WTC11 (cell line): Measurements from ENCODE around the gene PEX10. TPM values are rescaled to one million over a fixed set of nuclear protein-coding genes. Genes with fewer than 3 reads are reported as not detected.

Source experiments
- ATAC-seq: fragments of 200-7000 bp; cut with Tn5 transposase; 2 replicates; pipeline ENCODE4 v1.10.0; 2021; ENCODE audit warnings: mild to moderate bottlenecking, moderate library complexity
- CTCF ChIA-PET: fragments of 300-600 bp; sonication (Branson Sonifier 250); formaldehyde crosslinking; loops from one replicate; lab custom pipeline; 2021; ENCODE audit warnings: antibody characterized with exemption; lab: Charles Lee
- POLR2A ChIA-PET: fragments of 350-600 bp; sonication (Branson Sonifier 250); formaldehyde crosslinking; loops from one replicate; lab custom pipeline; 2021; ENCODE audit warnings: antibody characterized with exemption; lab: Charles Lee
- DNase-seq: peaks from one replicate; pipeline ENCODE4 v3.0.0; 2021; ENCODE audit warnings: low spot score
- H3K27ac Mint-ChIP-seq: 2 replicates; pipeline ENCODE4 v1.8.0; 2021; ENCODE audit warnings: mixed read lengths
- H3K27me3 Mint-ChIP-seq: 2 replicates; pipeline ENCODE4 v1.8.0; 2021; ENCODE audit warnings: low read depth, mild to moderate bottlenecking, moderate library complexity, mixed read lengths
- H3K36me3 Mint-ChIP-seq: 2 replicates; pipeline ENCODE4 v1.8.0; 2021; ENCODE audit warnings: mixed read lengths
- H3K4me1 Mint-ChIP-seq: 2 replicates; pipeline ENCODE4 v1.8.0; 2022; ENCODE audit warnings: mixed read lengths
- H3K4me3 Mint-ChIP-seq: 2 replicates; pipeline ENCODE4 v1.8.0; 2021; ENCODE audit warnings: mild to moderate bottlenecking, moderate library complexity, mixed read lengths
- H3K9me3 Mint-ChIP-seq: 2 replicates; pipeline ENCODE4 v1.8.0; 2021; ENCODE audit warnings: mixed read lengths
- EMX1 ChIP-seq: fragments of 250-450 bp; sonication (Bioruptor Pico); IDR thresholded peaks from 2 replicates; pipeline ENCODE4 v1.8.0; 2021; ENCODE audit warnings: mild to moderate bottlenecking
- FOXJ3 ChIP-seq: sonication (generic); formaldehyde crosslinking; IDR thresholded peaks from 2 replicates; pipeline ENCODE4 v1.9.0; 2021; ENCODE audit warnings: missing genetic modification reagents, mild to moderate bottlenecking, borderline replicate concordance
- HMGA2 ChIP-seq: fragments of 250-450 bp; sonication (Bioruptor Pico); IDR thresholded peaks from 2 replicates; pipeline ENCODE4 v1.4.0; 2021; ENCODE audit warnings: mild to moderate bottlenecking, moderate library complexity
- JAZF1 ChIP-seq: fragments of 250-450 bp; sonication (Bioruptor Pico); IDR thresholded peaks from 2 replicates; pipeline ENCODE4 v1.9.0; 2021; ENCODE audit warnings: moderate library complexity, mild to moderate bottlenecking, inconsistent platforms
- SMAD3 ChIP-seq: sonication (generic); formaldehyde crosslinking; IDR thresholded peaks from 2 replicates; pipeline ENCODE4 v1.8.0; 2022; ENCODE audit warnings: missing genetic modification reagents, mild to moderate bottlenecking, borderline replicate concordance
- ZNF219 ChIP-seq: sonication (generic); formaldehyde crosslinking; IDR thresholded peaks from 2 replicates; pipeline ENCODE4 v1.8.0; 2023; ENCODE audit warnings: missing genetic modification reagents, mild to moderate bottlenecking, borderline replicate concordance
- total RNA-seq: library from RNA; stranded (reverse); gene quantifications from 3 replicates; pipeline ENCODE4 v1.2.3, GENCODE V29; 2021
- TF ChIP-seq, protein P1 (sequence below): sonication (generic); formaldehyde crosslinking; IDR thresholded peaks from 2 replicates; pipeline ENCODE4 v1.8.1; 2023; ENCODE audit warnings: mild to moderate bottlenecking, missing genetic modification reagents, borderline replicate concordance
- TF ChIP-seq, protein P2 (sequence below): sonication (generic); formaldehyde crosslinking; IDR thresholded peaks from 2 replicates; pipeline ENCODE4 v1.8.0; 2022; ENCODE audit warnings: mild to moderate bottlenecking, missing genetic modification reagents
- TF ChIP-seq, protein P3 (sequence below): sonication (generic); formaldehyde crosslinking; IDR thresholded peaks from 2 replicates; pipeline ENCODE4 v1.8.0; 2023; ENCODE audit warnings: missing genetic modification reagents, mild to moderate bottlenecking, borderline replicate concordance
- TF ChIP-seq, protein P4 (sequence below): sonication (generic); formaldehyde crosslinking; IDR thresholded peaks from 2 replicates; pipeline ENCODE4 v1.8.0; 2022; ENCODE audit warnings: missing genetic modification reagents
- TF ChIP-seq, protein P5 (sequence below): sonication (generic); formaldehyde crosslinking; IDR thresholded peaks from 2 replicates; pipeline ENCODE4 v1.8.0; 2022; ENCODE audit warnings: mild to moderate bottlenecking, missing genetic modification reagents
- TF ChIP-seq, protein P6 (sequence below): sonication (generic); formaldehyde crosslinking; IDR thresholded peaks from 2 replicates; pipeline ENCODE4 v1.8.1; 2023; ENCODE audit warnings: mild to moderate bottlenecking, moderate library complexity, missing genetic modification reagents
- TF ChIP-seq, protein P7 (sequence below): sonication (generic); formaldehyde crosslinking; IDR thresholded peaks from 2 replicates; pipeline ENCODE4 v1.8.1; 2022; ENCODE audit warnings: missing genetic modification reagents, borderline replicate concordance

Gene PEX10
- total RNA-seq, 1 experiment from 2014 or later, result 29.3 TPM

DNA sequence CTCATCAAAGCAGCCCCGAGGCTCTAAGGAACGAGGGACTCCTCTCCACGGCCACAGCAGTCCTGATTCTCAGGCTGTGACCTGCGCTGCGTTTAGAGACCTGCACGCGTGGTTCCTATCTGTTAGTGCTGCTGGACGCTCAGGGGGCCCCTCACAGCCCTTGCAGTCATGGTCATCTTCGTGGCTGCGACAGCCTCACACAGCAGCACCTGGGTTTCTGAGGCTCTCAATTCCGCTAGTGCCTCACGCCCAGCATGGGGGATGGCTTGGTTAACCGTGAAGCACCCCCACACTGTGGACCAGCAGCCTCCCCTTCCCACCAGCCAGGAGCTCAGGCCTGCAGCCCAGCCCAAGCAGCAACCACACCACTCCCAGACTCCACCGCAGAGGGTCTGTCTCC is 28.8 kb downstream of the PEX10 start:
- Mint-ChIP-seq H3K27ac (no peak overlapping the region), H3K36me3 (no peaks in the 10 kb centered on the region), H3K27me3 (no peaks in the 10 kb centered on the region), H3K9me3 (no peaks in the 10 kb centered on the region), H3K4me1 (no peaks in the 10 kb centered on the region), H3K4me3 (no peak overlapping the region)
- TF ChIP-seq HMGA2 (no peak), FOXJ3 (CRISPR knock-in tag) (no peak), SMAD3 (no peak), EMX1 (CRISPR knock-in tag) (no peak), ZNF219 (CRISPR knock-in tag) (no peak), JAZF1 (CRISPR knock-in tag) (no peak)
- TF ChIP-seq, protein P1, sequence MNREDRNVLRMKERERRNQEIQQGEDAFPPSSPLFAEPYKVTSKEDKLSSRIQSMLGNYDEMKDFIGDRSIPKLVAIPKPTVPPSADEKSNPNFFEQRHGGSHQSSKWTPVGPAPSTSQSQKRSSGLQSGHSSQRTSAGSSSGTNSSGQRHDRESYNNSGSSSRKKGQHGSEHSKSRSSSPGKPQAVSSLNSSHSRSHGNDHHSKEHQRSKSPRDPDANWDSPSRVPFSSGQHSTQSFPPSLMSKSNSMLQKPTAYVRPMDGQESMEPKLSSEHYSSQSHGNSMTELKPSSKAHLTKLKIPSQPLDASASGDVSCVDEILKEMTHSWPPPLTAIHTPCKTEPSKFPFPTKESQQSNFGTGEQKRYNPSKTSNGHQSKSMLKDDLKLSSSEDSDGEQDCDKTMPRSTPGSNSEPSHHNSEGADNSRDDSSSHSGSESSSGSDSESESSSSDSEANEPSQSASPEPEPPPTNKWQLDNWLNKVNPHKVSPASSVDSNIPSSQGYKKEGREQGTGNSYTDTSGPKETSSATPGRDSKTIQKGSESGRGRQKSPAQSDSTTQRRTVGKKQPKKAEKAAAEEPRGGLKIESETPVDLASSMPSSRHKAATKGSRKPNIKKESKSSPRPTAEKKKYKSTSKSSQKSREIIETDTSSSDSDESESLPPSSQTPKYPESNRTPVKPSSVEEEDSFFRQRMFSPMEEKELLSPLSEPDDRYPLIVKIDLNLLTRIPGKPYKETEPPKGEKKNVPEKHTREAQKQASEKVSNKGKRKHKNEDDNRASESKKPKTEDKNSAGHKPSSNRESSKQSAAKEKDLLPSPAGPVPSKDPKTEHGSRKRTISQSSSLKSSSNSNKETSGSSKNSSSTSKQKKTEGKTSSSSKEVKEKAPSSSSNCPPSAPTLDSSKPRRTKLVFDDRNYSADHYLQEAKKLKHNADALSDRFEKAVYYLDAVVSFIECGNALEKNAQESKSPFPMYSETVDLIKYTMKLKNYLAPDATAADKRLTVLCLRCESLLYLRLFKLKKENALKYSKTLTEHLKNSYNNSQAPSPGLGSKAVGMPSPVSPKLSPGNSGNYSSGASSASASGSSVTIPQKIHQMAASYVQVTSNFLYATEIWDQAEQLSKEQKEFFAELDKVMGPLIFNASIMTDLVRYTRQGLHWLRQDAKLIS, result no peak
- TF ChIP-seq, protein P2, sequence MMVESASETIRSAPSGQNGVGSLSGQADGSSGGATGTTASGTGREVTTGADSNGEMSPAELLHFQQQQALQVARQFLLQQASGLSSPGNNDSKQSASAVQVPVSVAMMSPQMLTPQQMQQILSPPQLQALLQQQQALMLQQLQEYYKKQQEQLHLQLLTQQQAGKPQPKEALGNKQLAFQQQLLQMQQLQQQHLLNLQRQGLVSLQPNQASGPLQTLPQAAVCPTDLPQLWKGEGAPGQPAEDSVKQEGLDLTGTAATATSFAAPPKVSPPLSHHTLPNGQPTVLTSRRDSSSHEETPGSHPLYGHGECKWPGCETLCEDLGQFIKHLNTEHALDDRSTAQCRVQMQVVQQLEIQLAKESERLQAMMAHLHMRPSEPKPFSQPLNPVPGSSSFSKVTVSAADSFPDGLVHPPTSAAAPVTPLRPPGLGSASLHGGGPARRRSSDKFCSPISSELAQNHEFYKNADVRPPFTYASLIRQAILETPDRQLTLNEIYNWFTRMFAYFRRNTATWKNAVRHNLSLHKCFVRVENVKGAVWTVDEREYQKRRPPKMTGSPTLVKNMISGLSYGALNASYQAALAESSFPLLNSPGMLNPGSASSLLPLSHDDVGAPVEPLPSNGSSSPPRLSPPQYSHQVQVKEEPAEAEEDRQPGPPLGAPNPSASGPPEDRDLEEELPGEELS, result no peak
- TF ChIP-seq, protein P3, sequence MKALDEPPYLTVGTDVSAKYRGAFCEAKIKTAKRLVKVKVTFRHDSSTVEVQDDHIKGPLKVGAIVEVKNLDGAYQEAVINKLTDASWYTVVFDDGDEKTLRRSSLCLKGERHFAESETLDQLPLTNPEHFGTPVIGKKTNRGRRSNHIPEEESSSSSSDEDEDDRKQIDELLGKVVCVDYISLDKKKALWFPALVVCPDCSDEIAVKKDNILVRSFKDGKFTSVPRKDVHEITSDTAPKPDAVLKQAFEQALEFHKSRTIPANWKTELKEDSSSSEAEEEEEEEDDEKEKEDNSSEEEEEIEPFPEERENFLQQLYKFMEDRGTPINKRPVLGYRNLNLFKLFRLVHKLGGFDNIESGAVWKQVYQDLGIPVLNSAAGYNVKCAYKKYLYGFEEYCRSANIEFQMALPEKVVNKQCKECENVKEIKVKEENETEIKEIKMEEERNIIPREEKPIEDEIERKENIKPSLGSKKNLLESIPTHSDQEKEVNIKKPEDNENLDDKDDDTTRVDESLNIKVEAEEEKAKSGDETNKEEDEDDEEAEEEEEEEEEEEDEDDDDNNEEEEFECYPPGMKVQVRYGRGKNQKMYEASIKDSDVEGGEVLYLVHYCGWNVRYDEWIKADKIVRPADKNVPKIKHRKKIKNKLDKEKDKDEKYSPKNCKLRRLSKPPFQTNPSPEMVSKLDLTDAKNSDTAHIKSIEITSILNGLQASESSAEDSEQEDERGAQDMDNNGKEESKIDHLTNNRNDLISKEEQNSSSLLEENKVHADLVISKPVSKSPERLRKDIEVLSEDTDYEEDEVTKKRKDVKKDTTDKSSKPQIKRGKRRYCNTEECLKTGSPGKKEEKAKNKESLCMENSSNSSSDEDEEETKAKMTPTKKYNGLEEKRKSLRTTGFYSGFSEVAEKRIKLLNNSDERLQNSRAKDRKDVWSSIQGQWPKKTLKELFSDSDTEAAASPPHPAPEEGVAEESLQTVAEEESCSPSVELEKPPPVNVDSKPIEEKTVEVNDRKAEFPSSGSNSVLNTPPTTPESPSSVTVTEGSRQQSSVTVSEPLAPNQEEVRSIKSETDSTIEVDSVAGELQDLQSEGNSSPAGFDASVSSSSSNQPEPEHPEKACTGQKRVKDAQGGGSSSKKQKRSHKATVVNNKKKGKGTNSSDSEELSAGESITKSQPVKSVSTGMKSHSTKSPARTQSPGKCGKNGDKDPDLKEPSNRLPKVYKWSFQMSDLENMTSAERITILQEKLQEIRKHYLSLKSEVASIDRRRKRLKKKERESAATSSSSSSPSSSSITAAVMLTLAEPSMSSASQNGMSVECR (CRISPR knock-in tag), result no peak
- TF ChIP-seq, protein P4, sequence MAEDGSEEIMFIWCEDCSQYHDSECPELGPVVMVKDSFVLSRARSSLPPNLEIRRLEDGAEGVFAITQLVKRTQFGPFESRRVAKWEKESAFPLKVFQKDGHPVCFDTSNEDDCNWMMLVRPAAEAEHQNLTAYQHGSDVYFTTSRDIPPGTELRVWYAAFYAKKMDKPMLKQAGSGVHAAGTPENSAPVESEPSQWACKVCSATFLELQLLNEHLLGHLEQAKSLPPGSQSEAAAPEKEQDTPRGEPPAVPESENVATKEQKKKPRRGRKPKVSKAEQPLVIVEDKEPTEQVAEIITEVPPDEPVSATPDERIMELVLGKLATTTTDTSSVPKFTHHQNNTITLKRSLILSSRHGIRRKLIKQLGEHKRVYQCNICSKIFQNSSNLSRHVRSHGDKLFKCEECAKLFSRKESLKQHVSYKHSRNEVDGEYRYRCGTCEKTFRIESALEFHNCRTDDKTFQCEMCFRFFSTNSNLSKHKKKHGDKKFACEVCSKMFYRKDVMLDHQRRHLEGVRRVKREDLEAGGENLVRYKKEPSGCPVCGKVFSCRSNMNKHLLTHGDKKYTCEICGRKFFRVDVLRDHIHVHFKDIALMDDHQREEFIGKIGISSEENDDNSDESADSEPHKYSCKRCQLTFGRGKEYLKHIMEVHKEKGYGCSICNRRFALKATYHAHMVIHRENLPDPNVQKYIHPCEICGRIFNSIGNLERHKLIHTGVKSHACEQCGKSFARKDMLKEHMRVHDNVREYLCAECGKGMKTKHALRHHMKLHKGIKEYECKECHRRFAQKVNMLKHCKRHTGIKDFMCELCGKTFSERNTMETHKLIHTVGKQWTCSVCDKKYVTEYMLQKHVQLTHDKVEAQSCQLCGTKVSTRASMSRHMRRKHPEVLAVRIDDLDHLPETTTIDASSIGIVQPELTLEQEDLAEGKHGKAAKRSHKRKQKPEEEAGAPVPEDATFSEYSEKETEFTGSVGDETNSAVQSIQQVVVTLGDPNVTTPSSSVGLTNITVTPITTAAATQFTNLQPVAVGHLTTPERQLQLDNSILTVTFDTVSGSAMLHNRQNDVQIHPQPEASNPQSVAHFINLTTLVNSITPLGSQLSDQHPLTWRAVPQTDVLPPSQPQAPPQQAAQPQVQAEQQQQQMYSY (CRISPR knock-in tag), result no peak
- TF ChIP-seq, protein P5, sequence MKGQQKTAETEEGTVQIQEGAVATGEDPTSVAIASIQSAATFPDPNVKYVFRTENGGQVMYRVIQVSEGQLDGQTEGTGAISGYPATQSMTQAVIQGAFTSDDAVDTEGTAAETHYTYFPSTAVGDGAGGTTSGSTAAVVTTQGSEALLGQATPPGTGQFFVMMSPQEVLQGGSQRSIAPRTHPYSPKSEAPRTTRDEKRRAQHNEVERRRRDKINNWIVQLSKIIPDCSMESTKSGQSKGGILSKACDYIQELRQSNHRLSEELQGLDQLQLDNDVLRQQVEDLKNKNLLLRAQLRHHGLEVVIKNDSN (CRISPR knock-in tag), result no peak
- TF ChIP-seq, protein P6, sequence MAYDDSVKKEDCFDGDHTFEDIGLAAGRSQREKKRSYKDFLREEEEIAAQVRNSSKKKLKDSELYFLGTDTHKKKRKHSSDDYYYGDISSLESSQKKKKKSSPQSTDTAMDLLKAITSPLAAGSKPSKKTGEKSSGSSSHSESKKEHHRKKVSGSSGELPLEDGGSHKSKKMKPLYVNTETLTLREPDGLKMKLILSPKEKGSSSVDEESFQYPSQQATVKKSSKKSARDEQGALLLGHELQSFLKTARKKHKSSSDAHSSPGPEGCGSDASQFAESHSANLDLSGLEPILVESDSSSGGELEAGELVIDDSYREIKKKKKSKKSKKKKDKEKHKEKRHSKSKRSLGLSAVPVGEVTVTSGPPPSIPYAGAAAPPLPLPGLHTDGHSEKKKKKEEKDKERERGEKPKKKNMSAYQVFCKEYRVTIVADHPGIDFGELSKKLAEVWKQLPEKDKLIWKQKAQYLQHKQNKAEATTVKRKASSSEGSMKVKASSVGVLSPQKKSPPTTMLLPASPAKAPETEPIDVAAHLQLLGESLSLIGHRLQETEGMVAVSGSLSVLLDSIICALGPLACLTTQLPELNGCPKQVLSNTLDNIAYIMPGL (CRISPR knock-in tag), result no peak
- TF ChIP-seq, protein P7, sequence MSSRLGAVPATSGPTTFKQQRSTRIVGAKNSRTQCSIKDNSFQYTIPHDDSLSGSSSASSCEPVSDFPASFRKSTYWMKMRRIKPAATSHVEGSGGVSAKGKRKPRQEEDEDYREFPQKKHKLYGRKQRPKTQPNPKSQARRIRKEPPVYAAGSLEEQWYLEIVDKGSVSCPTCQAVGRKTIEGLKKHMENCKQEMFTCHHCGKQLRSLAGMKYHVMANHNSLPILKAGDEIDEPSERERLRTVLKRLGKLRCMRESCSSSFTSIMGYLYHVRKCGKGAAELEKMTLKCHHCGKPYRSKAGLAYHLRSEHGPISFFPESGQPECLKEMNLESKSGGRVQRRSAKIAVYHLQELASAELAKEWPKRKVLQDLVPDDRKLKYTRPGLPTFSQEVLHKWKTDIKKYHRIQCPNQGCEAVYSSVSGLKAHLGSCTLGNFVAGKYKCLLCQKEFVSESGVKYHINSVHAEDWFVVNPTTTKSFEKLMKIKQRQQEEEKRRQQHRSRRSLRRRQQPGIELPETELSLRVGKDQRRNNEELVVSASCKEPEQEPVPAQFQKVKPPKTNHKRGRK (CRISPR knock-in tag), result no peak
- ChIA-PET CTCF (interaction anchor here (1.0 to 6.4 kb wide), 4 partner anchors 45 to 190 kb away, joined by 3 to 170 read pairs (median 50); partner anchors contain the start of gene FAAP20), POLR2A (no interaction called here)
- DNase-seq (no peak), ATAC-seq (no peak)
